GM18907 (cell line): ENCODE measurements around the gene TELO2.

Source experiments
- ATAC-seq: cut with Tn5 transposase; IDR thresholded peaks from one replicate; pipeline ENCODE4 v1.9.1; 2021; ENCODE audit warnings: mild to moderate bottlenecking, moderate library complexity; ENCODE audit not compliant: unreplicated experiment

TELO2 gene

DNA sequence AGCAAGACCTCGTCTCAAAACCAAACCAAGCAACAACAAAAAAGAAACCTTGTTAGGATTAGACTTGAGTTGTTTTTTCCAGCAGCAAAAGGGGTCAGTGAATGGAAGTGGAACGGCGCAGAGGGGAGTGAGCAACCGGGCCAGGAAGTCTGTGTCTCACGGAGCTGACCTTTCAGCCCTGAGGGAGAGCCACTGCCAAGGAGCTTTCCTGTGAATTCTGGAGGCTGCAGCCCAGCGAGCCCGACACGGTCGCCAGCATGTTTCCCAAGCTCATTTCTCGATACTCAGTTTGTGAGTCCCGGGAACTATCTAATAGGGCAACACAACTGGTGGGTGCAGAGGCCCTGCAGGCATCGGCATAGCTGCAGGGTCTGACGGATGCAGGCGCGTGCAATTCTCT lies 19.6 kb downstream of the TELO2 start:
- no peak for ATAC-seq

DNA sequence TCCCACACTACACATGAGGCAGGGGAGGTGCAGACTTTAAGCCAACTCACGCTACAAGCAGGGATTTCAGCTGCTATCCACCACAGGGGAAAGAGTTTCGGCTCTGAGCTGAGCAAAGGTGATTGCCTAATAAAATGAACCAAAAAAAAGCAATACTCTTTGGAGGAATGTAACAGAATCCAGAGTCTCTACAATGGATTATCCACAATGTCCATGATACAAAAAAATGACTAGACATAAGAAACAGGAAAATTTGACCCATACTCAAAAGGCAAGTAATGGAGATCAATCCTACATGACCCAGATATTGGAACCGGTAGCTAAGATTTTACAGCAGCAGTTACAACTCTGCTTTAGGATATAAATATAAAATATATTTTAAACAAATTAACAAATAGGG lies 21.3 kb downstream of the TELO2 start:
- no peak for ATAC-seq

DNA sequence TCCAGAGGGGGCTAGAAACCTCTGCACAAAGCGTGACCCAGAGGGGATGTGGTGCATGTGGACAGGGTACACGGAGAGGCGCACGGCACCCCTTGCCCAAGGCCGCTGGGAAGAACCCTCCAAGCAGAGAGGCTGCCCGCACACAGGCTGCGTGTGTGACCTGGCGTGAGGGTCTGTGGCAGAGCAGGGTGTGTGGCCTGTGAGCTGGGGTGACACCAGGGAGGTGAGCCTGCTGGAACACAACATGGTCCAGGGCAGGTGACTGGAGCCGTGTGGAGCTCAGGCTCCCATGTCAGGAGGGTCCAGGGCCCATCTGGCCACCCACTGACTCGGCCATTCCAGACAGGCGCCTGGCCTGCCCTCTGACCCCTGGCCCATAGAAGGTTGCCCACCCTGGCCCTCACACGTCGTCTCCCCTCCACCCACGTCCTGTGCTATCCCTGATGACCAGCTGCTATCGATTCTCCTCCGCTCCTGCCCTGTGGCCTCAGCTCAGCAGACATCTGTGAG lies 25.5 kb downstream of the TELO2 start:
- ATAC-seq = no peak

DNA sequence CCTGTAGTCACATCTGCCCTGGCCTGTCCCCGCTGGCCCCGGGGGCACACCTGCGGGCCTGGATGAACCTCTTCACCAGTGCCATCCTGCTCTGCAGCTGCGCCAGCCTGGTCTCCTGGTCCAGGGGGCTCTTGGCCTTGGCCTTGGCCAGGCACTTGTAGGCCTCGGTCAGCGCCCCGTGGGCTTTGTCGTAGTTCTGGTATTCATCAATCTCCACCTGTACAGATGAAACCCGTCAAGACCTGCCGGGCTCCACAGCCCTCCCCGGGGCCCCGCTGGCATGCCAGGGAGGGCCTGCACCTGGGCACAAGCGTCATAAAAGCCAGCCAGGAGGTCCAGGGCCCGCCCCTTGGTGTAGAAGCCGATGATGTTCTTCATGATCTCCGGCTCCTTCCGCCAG lies 26.7 kb downstream of the TELO2 start:
- ATAC-seq = no peak

DNA sequence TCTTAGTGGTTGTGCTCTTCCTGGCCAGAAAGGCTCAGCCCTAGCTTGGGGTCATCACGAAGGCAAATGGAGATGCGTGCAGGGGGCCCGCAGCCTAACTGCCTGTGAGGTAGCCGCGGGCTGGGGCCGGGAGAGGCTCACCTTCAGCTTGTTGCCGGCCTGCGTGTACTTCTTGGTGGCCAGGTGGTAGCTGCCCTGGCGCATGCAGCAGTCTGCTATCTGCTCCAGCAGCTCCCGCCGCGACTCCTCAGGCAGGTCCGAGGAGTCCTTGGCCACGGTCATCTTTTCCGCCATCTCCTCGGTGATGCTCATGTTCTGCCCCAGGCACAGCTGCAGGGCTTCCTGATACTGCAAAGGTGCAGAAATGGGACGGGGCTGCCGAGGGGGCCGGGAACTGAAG lies 27.3 kb downstream of the TELO2 start:
- ATAC-seq = no peak

DNA sequence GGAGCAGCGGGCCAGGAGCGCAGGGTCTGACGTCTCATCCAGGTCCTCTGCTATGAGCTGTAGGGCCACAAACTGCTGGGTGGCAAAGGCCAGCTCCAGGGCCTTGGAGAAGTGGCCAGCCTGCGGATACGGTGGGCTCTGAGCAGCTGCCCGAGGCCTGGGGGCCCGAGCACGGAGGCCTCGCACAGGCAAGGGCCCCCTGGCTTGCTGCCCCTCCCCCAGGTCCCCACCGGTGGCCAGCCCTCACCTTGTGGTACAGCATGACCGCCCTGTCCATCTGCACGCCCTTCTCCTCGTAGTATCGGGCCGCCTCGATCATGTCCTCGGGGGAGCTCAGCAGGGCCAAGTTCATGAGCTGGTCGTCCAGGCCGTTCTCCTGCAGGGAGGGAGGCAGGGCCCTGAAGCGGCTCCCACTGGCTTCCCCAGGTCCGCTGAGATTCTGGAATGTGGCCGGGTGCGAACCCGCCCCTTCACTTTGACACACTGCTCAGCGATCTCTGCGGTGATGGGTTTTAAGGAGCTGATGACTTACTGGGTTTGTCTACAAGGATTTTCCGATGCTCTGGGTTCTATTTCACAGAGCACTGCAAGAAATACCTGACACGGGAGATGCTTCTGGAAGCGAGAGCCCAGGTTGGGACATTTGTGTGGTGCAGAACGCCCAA lies 30.6 kb downstream of the TELO2 start:
- ATAC-seq = no peak

DNA sequence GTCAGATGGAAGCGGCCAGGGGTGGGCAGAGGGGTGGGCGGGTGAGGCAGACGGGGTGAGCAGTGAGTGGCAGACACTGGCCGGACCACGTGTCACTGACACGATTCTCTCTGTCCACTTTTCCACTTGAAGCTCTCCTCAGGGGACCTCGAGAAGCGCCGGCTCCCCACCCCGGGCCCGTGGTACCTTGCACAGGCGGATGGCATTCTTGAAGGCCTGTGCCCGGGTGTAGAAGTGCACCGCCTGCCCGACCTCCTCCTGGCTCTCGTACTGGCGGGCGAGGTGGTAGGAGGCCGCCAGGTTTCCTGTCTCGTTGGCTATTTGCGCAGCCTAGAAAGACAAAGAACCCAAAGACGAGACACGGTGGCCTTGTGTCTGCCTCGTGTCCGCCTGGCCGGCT lies 31.2 kb downstream of the TELO2 start:
- ATAC-seq = no peak

DNA sequence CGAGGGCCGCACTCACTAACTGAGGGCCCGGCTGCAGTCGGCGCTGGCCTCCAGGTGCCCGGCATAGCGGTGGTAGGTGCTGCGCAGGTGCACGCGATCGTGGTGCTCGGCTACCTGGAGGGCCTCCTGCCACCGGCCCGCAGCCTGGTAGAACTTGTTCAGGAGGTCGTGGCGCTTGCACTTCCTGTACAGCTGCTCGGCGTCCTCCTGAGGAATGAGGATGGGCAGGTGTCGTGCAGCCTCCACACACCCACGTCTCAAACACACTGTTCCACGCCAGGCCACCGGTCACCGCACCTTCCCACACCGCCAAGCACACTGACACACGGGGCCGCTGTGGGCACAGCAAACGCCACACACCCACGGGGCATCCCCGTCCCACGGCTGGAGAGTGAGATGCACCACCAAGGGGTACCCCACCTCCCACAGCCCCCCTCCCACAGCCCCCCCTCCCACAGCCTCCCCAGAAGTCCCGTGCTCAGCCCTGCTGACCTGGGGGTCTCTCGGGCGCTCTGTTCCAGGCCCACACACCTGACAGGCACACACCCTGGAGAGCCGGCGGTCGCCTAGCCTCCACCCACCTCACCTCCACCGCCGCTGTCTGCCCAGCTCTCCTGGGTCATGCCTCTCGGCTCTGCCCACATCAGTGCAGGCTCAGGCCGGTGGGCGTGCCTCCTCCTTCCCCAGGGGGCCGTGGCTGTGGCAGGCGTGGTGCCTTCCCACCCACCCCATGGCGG lies 32.9 kb downstream of the TELO2 start:
- no peak for ATAC-seq

DNA sequence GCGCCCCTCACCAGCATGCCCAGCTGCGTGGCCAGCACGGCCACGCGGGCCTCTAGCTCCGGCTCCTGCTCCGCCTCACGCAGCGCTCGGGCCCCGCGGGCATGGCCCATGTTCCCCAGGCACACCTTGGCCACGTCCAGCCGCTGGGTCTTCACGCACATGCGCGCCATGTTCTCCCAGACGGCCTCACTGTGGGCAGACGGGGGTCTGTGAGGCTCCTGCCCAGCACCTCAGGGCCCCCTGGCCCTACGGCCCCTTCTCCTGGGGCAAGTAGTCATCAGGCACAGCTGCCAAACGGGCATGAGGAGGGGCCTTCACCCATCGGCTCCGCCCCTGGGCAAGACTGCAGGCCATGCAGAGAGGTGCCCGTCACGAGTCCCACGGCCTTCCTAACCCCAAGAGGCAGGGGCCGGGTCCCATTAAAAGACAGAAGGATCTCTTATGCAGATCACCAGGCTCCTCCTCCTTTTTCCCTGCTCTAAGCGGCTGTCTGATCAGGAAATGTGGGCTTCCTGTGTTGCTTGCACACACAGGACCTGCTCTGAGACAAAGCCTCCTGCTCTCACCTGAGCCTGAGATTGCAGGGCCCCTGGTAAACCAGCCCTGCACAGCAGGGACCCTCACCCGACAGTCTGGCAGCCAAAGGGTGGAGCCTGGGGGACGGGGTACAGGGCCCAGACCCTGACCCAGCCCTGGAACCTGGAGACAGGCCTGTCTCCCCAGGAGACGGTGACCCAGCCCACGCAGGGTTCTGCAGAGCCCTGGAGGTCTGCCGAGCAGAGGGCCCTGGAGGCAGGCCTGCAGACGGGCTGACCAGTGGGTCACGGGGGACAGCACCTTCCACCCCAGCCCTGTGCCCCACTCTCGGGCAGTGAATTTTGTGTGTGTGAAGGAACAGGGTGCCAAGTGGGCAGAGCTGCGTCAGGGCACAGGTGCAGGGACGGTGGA lies 33.7 kb downstream of the TELO2 start:
- ATAC-seq = no peak

DNA sequence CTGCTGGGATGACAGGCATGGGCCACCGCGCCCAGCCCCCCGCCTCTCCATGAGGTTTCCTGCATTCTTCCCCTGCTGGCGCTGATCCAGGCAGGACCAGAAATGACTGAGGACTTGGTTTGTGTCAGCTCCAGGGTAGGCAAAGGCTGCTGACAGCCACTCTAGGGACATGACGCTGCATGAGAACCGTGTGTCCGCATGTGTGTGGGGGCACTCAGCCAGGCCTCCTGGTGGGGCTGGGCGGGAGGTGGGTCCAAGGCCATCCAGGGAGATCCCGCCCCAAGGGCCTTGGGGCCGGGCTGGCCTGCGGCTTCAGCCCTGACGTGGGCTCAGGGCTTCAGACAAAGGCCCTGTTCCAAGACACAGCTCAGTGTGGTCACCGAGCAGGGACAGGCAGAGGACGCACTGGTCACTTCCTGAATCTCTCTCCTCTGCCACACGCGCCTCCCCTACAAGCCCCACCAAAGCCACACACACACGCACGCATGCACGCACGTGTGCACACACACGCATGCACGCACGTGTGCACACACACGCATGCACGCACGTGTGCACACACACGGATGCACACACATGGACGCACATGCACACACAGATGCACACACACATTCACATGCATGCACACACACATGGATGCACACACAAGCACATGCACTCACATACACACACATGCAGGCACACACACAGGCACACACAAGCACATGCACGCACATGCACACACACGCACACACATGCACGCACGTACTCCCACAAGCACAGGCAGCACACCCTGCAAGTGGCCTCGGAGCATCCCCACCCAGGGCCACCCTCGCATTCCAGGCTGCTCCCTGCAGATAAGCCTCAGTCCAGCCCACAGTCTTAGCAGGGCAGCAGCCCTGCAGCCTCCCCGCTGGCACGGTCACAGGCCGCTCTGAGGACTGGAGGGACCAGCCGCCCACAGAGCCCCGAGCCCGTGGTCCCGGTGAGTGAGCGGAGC lies 35.0 kb downstream of the TELO2 start:
- no peak for ATAC-seq

DNA sequence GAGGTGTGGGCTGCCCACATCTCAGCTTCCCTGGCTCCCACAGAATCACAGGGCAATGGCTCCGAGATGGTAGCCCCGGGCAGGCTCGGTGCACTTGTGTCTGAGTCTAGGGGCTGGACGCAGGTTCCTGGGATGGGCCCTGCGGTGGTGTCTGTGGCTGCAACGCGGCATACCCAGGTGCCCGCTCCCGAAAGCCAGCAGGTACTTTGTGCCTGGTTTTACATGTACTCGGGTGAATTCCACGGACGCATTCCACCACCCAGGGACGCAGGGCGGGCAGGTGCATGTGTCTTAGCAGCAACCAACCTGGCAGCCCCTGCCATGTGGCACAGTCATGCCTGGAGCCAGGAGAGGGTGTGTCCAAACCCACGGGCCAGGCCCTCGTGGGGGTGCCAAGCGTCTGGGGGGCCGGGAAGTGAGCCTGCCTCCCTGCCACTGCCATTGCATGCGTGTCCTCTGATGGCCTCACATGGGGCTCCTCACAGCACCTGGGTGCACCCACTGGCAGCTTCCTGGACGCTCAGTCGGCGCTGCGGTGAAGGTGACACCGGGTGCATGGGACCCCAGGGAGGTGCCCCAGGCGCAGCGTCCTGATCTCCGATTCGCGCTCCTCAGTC lies 35.9 kb downstream of the TELO2 start:
- no peak for ATAC-seq

DNA sequence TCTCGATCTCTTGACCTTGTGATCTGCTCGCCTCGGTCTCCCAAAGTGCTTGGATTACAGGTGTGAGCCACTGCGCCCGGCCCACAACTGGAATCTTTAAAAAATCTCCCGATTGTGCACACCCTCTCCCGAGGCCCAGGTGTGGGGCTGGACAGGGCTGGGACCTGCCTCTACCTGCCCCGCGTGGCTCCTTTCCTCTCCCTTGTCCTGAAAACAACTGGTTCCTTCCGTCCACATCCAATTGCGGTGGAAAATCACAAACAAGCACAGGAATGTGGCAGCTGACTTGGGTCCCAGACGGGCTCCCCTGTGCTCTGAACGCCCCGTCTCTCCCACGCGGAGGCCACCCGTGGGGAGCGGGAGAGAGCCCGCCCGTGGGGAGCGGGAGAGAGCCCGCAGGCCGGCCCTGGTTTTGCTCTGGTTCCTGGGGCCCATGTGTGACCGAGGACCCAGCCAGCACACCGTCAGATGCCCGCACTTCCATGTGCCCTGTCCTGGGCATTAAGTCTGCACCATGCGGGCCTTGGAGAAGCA lies 37.3 kb downstream of the TELO2 start:
- ATAC-seq = no peak

DNA sequence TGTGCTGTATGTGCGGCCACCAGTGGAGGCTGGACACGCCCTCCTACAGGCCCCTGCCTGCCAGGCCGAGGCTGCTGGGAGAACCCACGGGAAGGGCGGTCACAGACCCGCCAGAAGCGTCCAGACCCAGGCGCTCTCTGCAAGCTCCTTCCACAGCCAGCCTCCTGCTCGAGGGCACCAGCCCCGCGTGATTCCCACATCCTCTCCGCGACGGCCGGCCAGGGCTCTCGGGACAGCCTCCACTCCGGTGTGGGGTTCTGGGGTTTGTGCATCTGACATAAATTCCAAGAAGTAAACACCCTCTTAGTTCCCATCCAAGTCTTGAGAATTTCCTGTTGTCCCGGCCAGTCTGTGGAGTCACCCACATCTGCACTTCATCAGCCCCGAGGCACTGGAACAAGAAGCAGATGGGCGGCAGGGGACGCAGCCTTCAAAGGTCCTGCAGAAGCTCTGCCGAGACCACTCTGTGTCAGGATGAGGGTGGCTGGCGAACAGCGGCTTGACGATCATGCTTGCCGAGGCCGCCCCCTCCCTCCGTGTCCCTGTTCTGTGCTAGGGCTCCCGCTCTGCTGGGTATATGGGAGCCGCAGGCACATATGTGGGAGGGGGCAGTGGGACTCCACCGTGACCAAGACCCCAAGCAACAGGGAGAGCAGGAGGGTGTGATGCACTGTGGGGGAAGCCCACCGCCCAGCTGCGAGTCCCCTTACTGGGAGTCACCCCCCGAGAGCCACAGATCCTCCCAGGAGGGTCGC lies 37.9 kb downstream of the TELO2 start:
- ATAC-seq = no peak

DNA sequence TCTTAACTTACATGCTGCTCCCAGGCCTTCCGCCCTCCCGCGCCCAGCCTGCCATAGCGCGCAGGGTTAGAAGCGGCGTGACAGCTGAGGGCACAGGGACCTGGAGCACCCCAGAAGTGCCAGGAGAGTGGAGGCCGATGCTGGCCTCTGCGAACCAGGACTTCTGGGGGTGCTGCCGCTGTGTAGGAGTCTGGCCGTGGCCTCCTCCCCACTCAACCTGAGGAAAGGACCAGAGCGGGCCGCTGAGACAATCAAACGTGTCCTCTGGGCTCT lies 38.4 kb downstream of the TELO2 start:
- ATAC-seq = no peak

DNA sequence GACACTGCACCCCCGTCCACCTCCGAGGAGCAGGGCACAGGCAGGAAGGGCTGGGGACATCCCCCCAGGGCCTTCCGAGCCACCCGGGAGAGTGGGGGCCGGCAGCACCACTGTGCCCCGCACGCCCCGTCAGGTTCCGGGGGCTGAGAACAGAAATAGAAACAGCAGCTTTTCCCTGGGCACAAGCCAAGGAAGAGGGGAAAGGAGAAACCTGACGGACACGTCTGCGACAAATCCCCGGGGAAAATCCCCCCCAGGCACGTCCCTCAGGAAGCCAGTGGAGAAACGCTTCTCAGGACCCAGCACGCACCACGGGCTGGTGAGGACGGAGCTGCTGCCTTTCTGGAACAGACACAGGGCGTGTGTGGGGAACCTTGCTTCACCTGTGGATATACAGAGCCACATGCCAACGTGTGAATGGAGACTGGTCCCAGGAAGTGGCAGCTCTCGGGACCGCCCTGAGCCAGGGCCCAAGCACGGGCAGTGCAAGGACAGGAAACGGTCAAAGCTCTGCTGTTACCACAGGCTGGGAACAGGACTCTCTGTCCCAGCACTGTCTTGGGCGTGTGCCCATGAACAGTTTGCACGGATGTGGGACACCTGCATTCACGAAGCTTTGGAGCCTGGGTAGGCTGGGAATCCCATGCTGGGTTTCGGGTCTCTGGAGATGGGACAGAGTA lies 39.1 kb downstream of the TELO2 start:
- ATAC-seq = no peak

DNA sequence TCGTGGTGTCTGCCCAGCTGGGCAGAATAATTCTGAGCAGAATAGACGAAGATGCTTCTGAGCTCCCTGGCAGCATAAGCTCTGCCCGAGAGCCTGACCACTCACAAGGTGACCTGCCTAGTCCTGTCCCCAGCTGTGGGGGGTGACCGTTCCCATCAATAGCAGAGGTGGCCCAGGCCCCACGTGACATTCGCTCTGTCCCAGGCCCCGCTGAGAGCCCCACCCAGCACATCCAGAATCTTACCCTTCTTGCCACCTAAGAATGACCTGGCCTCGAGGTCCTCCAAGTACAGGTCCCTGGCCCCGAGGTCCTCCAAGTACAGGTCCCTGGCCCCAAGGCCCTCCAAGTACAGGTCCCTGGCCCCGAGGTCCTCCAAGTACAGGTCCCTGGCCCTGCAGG lies 39.6 kb downstream of the TELO2 start:
- ATAC-seq = no peak

DNA sequence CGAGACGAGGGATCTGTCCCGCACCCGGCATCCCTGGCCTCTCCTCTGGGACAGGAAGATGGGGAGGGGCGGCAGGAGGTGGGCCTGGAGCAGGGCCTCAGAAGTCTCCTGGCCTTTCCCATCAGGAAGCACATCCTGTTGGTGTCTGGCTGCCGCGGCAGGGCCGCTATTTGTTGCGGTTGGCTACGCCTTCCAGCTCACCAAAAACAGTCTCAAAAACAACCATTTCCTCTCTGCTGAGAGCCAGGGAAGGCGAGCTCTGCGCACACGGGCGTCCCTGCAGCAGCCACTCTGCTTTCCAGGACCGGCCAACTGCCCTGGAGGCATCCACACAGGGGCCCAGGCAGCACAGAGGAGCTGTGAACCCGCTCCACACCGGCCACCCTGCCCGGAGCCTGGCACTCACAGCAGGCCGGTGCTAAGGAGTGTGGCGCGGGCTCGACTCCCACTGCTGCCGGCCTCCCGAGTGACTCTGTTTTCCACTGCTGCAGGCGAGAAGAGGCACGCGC lies 40.3 kb downstream of the TELO2 start, which contains the start of gene TMEM204:
TSS of gene TMEM204 (plus strand) at position 224 of the 509 bp plus-strand sequence. CDS start 610 bp downstream, outside the sequence.
- no peak for ATAC-seq
